Right ventricle myocardium superior (tissue), 1 donor: Measurements from ENCODE around the gene RPLP2. TPM values are rescaled to one million over a fixed set of nuclear protein-coding genes. Genes with fewer than 3 reads are reported as not detected.

Source experiments
- ATAC-seq: fragments of 200-7000 bp; cut with Tn5 transposase; one replicate; pipeline ENCODE4 v1.9.1; 2020; ENCODE audit warnings: mild to moderate bottlenecking; ENCODE audit not compliant: poor library complexity
- DNase-seq: peaks from one replicate; pipeline ENCODE4 v3.0.0-alpha.2; 2020
- intact Hi-C: fragments of 100-400 bp; cut with DNase I; formaldehyde crosslinking; loops from one replicate; pipeline ENCODE4 v1.11.2; 2022
- long read RNA-seq: library from polyadenylated mRNA; unstranded; transcript quantifications from one replicate; pipeline ENCODE4 v2.0.0, GENCODE V29; 2021
- total RNA-seq: library from RNA; stranded (reverse); fragmentation: NEBNext Ultra II Directional; extraction: Animal tissue kit (Norgen Biotek cat#: 25700); gene quantifications from one replicate; pipeline ENCODE4 v1.2.1, GENCODE V29; 2021
- donor health status: DM: no; HTN: yes; CAD: no; lungs with severe emphysema.

The RPLP2 gene
- total RNA-seq, result 982 TPM
- long read RNA-seq, transcript RPLP2-207 (4 exons, 637 nt), result minor isoform, 5 of 192 reads
- long read RNA-seq, transcript RPLP2-201 (5 exons, 781 nt), result major isoform, 179 of 192 reads
- long read RNA-seq, partial matches to known transcripts, result 0 of 192 reads
- long read RNA-seq, other reads (novel, unspliced or antisense), result 8 of 192 reads

DNA sequence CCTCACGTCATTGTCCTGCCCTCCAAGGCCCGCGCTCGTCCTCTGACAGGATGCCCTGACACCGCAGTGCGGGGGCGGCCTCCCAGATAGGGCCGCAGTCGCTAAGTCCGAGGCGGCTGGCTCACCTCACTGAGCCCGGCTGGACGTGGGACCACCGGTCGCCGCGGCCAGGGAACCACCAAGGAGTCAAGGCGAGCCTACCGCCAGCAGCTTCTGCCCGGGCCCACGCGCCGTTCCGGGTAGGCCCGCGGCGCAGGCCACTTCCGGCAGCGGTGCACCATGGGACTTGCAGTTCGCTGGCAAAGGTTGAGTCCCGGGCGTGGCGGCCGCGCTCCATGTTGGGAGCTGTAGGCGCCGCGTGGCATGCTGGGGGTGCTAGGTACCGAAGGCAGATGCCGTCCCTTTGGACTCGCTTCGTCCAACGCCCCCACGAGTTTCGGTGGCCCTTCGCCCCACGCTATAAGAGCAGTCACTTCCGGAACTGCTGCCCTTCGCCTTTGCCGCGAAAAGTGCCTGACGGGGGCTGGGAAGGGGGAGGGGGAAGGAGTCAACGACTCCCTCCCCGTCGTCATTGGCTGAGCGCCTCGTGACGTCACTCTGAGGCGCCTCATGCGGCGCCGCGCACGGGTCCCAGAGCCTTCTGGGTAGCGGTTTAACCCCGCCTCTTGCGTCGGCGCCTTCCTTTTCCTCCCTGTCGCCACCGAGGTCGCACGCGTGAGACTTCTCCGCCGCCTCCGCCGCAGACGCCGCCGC is at the start of gene RPLP2:
RPLP2 (plus strand) TSS at position 681 of the 753 bp plus-strand sequence. CDS start 268 bp downstream, outside the sequence.
- intact Hi-C loops, result no loop called here

DNA sequence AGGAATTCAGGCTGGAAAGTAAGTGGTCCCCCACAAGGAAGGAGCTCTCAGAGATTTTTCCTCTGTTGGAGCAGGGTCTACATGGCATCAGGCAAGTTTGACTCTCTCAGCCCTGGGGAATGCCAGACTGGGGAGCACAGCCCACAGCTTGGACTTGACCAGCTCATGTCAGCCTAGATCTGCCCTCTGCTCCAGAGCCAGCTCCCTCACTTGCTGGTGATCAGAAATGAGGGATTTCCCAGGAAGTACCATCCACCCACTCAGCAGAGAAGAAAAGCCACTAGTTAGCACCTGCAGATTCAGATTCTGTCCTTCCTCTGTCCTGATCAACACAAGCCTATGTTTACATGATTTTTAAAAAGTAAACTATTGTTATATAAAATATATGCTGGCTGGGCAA is 49.5 kb upstream of the RPLP2 start:
- intact Hi-C loops, result no loop called here
- ATAC-seq, result no peak

More for the DNA sequence above, at the start of gene RPLP2:
- peak; percentile 94 for ATAC-seq
- peak; percentile 99 for DNase-seq

DNA sequence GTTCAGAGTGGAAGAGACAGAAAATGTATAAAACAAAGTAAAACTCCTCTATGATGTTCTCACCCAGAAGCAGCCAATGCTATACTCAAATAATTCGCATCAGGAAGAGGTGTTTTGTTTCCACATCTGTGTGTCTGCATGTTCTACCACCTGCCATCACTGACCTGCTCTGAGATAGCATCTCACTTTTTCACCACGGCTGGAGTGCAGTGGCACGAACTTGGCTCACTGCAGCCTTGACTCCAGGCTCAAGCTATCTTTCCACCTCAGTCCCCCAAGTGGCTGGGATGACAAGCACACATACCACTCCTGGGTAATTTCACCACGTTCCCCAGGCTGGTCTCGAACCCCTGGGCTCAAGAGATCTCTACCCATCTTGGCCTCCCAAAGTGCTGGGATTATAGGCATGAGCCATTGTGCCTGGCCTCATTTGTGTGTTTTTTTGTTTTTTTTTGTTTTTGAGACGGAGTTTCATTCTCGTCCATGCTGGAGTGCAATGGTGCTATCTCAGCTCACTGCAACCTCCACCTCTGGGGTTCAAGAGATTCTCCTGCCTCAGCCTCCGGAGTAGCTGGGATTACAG is 48.1 kb upstream of the RPLP2 start:
- intact Hi-C loops, result no loop called here
- ATAC-seq (no peak), DNase-seq (no peak)

More for the DNA sequence above, 49.5 kb upstream of the RPLP2 start:
- DNase-seq, result no peak

DNA sequence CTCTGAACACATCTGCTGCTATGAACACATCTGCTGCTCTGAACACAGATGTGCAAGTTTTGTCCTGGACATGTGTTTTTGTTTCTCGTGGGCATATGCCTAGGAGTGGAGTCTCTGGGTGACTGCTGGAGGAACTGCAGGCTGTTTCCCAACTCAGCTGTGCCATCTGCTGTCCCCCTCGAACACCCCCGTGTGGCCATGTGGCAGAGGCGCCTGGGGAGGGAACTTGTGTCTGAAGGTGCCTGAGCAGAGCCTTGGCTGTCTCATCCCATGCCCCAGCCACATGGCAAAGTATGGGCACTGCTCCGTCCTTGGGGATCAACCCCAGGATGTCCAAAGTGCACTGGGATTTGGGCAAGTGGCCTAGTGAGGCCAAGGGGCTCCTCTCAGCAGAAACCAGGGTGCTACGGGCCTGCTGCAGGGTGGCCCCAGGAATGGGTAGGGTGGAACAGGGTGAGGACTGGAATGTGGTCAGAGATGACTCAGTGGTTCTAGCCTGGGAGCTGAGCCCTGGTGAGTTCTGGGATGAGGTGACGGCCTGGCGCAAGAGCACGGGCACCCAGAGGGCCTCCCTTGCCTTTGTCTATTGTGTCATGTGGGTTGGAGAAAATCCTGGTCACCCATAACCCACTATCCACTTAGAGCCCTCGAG is 47.2 kb upstream of the RPLP2 start:
- peak; percentile 23 for ATAC-seq
- intact Hi-C loops, result no loop called here
- no peak for DNase-seq

DNA sequence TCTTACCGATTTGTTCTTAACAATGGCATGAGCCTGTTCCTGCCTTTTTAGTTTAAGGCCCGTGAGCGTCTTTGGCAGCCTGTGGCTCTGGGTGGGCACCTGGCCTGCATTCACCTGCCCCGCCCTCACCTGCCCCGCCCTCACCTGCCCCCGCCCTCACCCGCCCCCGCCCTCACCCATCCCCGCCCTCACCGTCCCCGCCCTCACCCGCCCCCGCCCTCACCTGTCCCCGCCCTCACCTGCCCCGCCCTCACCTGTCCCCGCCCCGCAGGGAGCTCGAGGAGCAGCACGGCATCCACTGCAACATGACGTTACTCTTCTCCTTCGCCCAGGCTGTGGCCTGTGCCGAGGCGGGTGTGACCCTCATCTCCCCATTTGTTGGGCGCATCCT is 46.7 kb upstream of the RPLP2 start:
- ATAC-seq (no peak), DNase-seq (no peak)

DNA sequence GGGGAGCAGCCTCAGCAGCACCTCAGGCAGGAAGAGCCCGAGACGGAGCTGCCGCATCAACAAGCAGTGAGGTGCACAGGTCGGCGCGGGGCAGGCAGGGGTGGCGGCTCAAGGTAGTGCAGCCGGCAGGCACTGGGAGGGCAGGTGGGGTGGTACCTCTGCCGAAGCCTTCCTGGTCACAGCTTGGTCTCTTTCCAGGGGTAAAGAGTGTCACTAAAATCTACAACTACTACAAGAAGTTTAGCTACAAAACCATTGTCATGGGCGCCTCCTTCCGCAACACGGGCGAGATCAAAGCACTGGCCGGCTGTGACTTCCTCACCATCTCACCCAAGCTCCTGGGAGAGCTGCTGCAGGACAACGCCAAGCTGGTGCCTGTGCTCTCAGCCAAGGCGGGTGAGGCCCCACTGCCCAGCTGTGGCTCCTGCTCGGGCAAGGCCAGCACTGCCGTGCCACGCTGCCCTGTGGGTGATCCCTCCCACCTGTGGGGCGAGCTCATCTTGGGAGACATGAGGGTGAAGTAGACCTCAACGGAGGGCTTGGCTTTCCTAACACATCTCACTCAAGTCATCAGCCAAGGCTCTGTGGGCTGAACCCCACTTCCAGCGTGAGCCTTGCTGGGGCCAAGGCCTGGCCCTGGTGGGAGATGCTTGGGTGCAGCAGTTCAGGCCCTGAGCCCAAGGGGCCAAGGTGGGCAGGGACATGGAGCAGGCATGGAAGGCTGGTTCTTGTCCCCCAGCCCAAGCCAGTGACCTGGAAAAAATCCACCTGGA is 46.0 kb upstream of the RPLP2 start:
- ATAC-seq (no peak), DNase-seq (no peak)
- intact Hi-C loops, result no loop called here

More for the DNA sequence above, 46.7 kb upstream of the RPLP2 start:
- intact Hi-C loops, result no loop called here

DNA sequence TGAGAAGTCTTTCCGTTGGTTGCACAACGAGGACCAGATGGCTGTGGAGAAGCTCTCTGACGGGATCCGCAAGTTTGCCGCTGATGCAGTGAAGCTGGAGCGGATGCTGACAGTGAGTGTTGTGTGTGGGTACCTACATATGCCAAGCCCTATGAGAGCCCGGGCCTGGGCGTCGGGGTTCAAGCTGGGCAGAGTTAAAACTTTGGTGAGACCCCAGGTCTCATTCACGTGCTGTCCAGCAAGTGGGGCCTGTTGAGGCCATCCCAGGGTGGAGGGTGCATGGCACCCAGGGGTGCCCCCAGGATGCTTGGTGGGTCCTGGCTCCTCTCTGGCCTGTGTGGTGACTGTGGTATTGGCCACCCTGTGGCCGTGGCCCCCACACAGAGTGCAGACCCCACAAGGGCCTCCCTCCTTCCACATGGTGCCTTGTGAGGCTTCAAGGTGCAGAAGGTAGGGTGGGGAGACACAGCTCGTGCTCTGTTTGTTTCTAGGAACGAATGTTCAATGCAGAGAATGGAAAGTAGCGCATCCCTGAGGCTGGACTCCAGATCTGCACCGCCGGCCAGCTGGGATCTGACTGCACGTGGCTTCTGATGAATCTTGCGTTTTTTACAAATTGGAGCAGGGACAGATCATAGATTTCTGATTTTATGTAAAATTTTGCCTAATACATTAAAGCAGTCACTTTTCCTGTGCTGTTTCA is 45.3 kb upstream of the RPLP2 start:
- intact Hi-C loops, result no loop called here
- ATAC-seq (no peak), DNase-seq (no peak)

DNA sequence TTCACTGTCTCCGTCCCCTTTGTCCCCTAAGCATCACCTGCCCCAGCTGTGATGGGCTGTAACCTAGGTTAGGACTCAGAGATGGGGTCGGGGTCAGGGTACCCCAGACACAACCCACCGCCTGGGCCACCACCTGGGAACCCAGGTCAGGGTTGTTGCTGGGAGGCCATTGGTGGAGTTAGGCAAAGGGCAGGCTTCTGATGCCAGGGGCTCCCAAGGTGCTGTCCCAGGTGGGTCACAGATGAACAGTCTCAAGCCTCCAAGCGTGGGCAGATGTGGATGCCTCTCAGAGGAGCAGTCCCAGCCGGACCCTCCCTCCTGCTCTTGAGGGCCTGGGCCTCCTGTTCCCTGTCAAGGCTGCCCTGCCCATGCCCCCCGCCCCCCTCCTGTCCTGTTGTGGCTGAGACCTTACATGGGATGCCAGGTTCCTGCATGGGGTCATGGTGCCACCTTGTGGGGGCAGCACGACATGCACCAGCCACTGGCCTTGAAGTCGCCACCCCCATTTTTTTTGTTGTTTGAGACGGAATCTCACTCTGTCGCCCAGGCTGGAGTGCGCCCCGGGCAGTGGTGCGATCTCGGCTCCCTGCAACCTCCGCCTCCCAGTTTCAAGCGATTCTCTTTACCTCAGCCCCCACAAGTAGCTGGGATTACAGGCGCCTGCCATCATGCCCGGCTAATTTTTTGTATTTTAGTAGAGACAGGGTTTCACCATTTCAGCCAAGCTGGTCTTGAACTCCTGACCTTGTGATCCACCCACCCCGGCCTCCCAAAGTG is 44.6 kb upstream of the RPLP2 start:
- DNase-seq, result peak; percentile 69

DNA sequence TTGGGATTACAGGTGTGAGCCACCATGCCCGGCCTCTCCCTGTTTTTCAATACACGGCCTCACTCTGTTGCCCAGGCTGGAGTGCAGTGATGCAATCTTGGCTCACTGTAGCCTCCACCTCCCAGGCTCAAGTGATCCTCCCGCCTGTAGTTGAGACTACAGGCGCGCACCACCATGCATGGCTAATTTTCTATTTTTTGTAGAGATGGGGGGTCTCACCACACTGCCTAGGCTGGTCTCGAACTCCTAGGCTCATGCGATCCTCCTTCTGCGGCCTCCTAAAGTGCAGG is 44.0 kb upstream of the RPLP2 start:
- no peak for ATAC-seq
- intact Hi-C loops, result no loop called here

More for the DNA sequence above, 44.6 kb upstream of the RPLP2 start:
- intact Hi-C loops, result no loop called here
- peak; percentile 67 for ATAC-seq

DNA sequence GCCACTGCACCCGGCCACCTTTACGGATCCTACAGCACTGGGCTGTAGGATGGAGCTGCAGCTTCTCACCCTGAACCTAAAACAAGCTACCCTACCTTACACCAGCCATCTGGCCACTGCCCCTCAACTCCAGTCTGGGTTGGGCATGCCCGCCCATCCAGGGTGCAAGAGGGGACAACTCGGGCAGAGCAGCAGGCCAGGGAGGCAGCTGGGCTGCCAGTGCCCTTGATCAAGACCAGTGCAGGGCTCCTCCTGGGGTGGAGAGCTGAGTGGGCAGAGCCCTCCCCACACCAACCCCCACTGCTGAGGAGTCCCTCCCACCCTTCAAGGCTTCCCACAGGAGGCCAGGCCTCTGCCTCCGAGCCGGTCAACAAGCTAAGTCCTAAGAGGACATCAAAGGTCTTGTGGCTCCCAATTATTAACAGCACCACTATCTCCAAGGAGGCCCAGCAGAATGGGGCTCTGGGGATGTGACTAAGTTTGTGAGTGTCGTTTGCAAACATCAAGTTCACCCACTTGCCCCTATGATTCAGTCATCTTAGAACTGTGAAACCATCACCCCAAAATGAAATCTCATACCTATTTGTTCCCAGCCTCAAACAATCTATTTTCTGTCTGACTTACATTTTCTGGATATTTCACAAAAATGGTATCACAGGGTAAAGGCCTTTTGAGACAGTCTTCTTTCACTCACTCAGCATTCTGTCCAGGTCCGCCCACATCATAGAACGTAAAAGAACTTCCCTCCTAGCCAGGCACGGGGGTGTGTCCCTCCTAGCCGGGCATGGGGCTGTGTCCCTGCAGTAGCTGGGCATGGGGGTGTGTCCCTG is 43.4 kb upstream of the RPLP2 start:
- DNase-seq (no peak), ATAC-seq (no peak)
- intact Hi-C loops, result no loop called here

More for the DNA sequence above, 44.0 kb upstream of the RPLP2 start:
- no peak for DNase-seq

DNA sequence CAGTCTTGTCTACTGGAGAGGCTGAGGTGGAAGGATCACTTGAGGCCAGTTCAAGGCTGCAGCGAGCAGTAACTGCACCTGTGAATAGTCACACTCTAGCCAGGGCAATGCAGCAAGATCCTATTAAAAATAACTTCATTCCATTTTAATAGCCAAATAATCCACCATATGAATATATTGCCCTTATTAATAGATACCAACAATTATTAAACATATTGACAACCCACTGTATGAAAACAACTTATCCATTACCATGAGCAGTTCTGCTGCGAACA is 42.9 kb upstream of the RPLP2 start:
- DNase-seq, result no peak
- ATAC-seq, result no peak
- intact Hi-C loops, result no loop called here

DNA sequence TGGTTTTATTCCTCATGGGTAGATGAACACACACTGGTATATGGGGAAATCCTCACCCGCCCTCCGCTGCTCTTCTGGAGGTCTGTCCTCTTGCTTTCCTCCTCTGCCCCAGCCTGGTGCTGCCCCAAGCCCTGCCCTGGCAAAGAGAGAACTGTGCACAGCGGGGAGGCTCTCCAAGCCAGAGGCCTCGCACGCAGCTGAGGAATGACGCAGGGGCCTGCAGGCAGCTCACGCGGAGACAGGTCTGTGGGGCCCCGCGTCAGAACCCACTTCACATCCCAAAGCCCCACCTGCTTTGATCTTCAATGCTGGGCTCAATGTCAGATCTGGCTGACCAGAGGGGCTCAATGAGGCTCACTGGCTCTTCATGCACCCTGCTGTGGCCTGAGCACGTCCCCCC is 42.5 kb upstream of the RPLP2 start:
- ATAC-seq, result no peak
- no peak for DNase-seq
- intact Hi-C loops, result no loop called here

DNA sequence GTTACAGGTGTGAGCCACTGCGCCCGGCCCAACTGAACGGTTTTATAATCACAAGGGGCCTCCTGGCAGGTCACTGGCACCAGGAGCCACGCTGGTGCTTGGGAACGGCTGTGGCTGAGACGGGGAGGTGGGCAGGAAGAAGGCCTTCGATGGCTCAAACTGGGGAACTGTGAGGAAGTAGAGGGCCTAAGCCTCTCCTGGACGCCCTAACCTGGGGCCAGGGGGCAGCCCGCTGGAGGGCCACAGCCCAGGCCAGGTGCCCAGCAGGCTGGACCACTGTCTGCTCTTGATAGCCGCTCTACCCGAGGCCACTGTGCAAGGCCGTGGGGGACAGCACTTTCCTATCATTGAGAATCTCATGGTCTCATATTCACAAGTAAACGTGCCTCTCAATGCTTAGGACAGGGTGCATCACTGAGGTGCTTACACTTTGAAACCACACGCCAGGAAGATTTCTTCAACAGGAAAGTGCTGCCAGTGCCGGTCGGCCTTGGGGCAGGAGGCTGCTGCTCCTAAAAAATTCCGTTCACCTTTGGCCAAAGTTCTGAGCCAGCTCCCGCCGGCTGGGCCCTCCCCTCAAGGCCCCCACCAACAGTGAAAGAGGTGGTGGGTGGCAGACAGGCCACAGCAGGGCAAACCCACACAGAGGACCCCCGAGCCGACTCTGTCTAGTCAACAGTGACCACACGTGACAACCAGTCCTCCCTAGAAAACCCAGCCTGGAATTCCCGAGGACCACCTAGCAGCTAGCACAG is 39.7 kb upstream of the RPLP2 start:
- intact Hi-C loops, result no loop called here
- ATAC-seq (no peak), DNase-seq (no peak)

DNA sequence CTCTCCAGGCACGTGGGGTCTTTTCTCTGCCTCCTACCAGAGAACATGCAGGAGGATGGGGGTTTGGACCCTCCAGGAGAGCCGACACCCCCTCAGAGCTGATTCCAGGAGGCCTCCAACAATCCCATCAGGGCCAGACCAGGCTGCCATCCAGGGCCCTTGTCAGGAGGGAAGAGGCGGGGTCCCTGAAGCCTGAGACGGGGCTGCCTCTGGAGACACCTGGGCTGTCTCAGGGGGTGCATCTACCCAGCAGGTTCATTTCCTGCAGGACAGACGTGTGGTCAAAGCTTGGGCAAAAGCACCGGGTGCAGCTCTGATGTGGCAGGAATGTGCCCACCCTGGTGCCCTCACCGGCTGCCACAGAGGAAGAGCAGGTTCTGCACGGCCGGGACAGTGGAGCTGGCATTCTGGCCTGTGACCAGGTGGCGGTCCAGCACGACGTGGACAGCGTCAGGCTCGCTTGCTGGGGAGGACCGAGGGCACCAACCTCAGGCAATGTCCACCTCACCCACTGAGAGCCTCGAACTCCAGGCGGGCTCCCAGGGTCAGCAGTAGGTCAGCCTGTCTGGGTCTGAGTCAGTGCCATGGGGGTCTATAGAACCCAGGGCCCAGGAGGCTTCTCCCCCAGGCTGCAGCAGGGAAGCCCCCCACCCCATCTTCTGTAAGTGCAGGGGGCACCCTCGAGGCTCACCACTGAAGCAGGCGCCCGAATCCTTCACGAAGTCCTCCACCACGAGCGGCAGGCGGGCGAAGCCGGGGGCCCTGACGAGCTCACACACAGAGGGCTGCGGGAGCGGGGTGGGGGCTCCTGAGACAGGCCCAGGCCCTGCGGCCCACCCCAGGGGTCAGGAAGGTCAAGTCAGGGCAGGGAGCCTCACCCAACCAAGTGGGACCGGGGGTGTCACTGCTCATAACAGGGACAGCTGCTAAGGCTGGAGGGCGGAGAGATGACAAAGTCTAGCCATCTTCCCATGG is 38.8 kb upstream of the RPLP2 start:
- DNase-seq (no peak), ATAC-seq (no peak)
- intact Hi-C loops, result no loop called here

DNA sequence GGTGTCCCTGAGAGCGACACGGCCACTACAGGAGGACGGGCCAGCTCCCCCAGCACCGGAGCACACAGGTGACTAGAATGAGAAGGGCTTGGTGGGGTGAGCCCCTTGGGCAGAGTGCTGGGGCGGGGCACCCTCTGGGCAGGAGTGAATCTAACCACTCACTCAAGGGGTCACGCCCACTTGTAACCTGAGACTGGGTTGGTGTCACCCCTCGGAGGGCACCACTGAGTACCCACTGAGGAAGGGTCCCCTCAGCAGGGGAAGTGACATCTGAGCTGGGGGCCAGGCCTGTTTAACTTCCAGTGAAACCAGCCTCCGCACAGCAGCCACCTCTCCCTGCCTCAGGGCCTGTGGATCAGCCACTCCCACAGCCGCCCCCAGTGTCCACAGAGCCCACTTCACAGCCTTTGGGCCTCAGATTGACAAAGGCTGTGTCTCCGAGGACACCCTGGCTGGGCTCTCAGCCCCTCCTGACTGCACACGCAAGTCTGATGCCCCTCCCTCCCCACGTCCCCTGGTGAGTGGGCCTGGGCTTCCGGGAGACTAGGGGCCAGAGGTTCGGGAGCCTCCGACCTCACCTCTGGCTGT is 38.1 kb upstream of the RPLP2 start:
- DNase-seq (no peak), ATAC-seq (no peak)
- intact Hi-C loops, result no loop called here
